ENCODE measurements around the gene CPT2.

GRCh38 chr1:53203466-53203865 is 6.8 kb downstream of the CPT2 start:
- no peak for TF ChIP-seq ELK1 (IDR thresholded peaks at IDR 0.05; ENCODE audit: borderline replicate concordance, low read depth, low read length)
- no peak for TF ChIP-seq CTCF (conservative IDR thresholded peaks at IDR 0.05; ENCODE audit: low read depth, low read length)
- no peak for TF ChIP-seq CEBPB (IDR thresholded peaks at IDR 0.05; ENCODE audit: low read depth, low read length)
- no peak for TF ChIP-seq RFX5 (IDR thresholded peaks at IDR 0.05; ENCODE audit: low read depth, low read length)
- no peak for TF ChIP-seq CHD1 (IDR thresholded peaks at IDR 0.05; ENCODE audit: low read depth, low read length)
- TF ChIP-seq BHLHE40 (IDR thresholded peaks at IDR 0.05; ENCODE audit: low read depth, low read length): no peak
- TF ChIP-seq RAD21 (IDR thresholded peaks at IDR 0.05; ENCODE audit: low read length): no peak
- TF ChIP-seq MXI1 (IDR thresholded peaks at IDR 0.05; ENCODE audit: borderline replicate concordance, low read depth, low read length): no peak
- TF ChIP-seq POLR2A (IDR thresholded peaks at IDR 0.05; ENCODE audit: low read depth, low read length): no peak
- TF ChIP-seq MAFK (IDR thresholded peaks at IDR 0.05; ENCODE audit: low read depth, low read length): no peak
- no peak for TF ChIP-seq SMC3 (IDR thresholded peaks at IDR 0.05; ENCODE audit: low read depth, low read length)
- no peak for TF ChIP-seq MAZ (IDR thresholded peaks at IDR 0.05; ENCODE audit: borderline replicate concordance, low read depth, low read length)
